Sigmoid colon (tissue), 4 donors: Measurements from ENCODE around the gene RBFOX2.

Experiments used
- EP300 ChIP-seq, 4 donors: sonication (generic); formaldehyde crosslinking; IDR thresholded peaks; one replicate each; pipeline ENCODE4 v1.6.1; 2017; ENCODE audit warnings: antibody characterized with exemption in 4 of 4
- POLR2AphosphoS5 ChIP-seq, 4 donors: sonication (generic); formaldehyde crosslinking; IDR thresholded peaks; one replicate each; pipeline ENCODE4 v1.6.1; 2017; ENCODE audit warnings: antibody characterized with exemption in 4 of 4
- TF ChIP-seq, protein P1 (sequence below), 4 experiments: fragments of 450-650 bp in 3 of 4; fragments of 200-600 bp in 1 of 4; IDR thresholded peaks; one replicate each; pipeline ENCODE4 v1.5.1; 2016 to 2019; ENCODE audit warnings: antibody characterized with exemption in 4 of 4, mild to moderate bottlenecking in 3 of 4, moderate library complexity in 2 of 4

- TF ChIP-seq, protein P1, sequence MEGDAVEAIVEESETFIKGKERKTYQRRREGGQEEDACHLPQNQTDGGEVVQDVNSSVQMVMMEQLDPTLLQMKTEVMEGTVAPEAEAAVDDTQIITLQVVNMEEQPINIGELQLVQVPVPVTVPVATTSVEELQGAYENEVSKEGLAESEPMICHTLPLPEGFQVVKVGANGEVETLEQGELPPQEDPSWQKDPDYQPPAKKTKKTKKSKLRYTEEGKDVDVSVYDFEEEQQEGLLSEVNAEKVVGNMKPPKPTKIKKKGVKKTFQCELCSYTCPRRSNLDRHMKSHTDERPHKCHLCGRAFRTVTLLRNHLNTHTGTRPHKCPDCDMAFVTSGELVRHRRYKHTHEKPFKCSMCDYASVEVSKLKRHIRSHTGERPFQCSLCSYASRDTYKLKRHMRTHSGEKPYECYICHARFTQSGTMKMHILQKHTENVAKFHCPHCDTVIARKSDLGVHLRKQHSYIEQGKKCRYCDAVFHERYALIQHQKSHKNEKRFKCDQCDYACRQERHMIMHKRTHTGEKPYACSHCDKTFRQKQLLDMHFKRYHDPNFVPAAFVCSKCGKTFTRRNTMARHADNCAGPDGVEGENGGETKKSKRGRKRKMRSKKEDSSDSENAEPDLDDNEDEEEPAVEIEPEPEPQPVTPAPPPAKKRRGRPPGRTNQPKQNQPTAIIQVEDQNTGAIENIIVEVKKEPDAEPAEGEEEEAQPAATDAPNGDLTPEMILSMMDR (IDR thresholded peaks at IDR 0.05): no peak
- TF ChIP-seq POLR2AphosphoS5 (IDR thresholded peaks at IDR 0.05): no peak
- TF ChIP-seq EP300 (IDR thresholded peaks at IDR 0.05): no peak
Measured at GRCh38 chr22:35824256-35824655, 204.4 kb downstream of the RBFOX2 start.
